ENCODE results near the gene CRYBG1.

Gene CRYBG1

GRCh38 chr6:106477790-106478189 is 117.3 kb downstream of the CRYBG1 start:
- FAIRE-seq (no peak), DNase-seq (ENCODE audit: insufficient read length, low spot score) (no peak)
- no peak for TF ChIP-seq CTCF (IDR thresholded peaks at IDR 0.05; ENCODE audit: insufficient read depth, missing control alignments)

GRCh38 chr6:106486236-106486635 is 125.7 kb downstream of the CRYBG1 start:
- FAIRE-seq (no peak), DNase-seq (ENCODE audit: insufficient read length, low spot score) (no peak)
- no peak for TF ChIP-seq CTCF (IDR thresholded peaks at IDR 0.05; ENCODE audit: insufficient read depth, missing control alignments)

GRCh38 chr6:106488494-106489370 is 128.2 kb downstream of the CRYBG1 start:
- DNase-seq (ENCODE audit: insufficient read length, low spot score) = no peak

DNA sequence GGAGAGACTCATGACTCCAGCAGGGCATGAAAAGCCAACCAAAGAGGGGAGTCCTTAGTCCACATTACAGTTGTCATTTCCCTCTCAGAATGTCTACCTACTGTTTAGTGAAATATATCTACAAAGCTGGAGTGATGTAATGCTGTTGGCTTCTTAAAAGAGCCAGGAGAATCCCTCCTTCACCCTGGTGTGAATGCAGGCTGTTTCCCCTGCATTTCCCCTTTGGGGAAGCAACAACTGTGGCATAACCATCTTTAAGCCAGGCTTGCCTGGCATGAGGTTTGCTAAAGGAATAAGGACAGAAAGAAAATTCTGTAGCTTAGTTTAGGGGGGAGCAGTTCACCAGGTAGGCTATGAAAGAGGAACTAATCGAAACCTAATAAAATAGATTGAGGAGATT is 129.5 kb downstream of the CRYBG1 start:
- no peak for TF ChIP-seq CTCF (IDR thresholded peaks at IDR 0.05; ENCODE audit: insufficient read depth, missing control alignments)
- FAIRE-seq (no peak), DNase-seq (ENCODE audit: insufficient read length, low spot score) (no peak)

More at GRCh38 chr6:106488494-106489370, 128.2 kb downstream of the CRYBG1 start:
- FAIRE-seq = no peak
- TF ChIP-seq CTCF (IDR thresholded peaks at IDR 0.05; ENCODE audit: insufficient read depth, missing control alignments) = no peak

DNA sequence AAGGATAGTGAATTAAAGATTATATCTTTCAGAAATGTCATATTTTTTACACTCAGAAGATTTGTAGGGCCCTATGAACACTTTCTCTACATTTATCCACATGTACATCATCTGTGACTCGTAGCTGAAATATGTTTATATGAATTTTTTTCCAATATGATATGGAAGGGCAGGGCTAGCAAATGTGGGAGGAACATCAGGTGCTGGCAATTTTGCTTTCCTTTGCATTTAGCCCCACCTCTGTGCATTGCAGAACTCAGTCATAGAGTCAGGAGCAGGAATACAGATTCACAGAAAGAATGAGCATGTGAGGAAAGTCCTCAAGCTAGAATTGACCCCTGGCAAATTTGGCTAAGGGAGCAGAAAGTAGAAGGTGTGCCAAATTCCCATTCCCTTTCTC is 129.9 kb downstream of the CRYBG1 start:
- FAIRE-seq (no peak), DNase-seq (ENCODE audit: insufficient read length, low spot score) (no peak)
- no peak for TF ChIP-seq CTCF (IDR thresholded peaks at IDR 0.05; ENCODE audit: insufficient read depth, missing control alignments)

GRCh38 chr6:106490974-106491373 is 130.5 kb downstream of the CRYBG1 start:
- no peak for DNase-seq (ENCODE audit: insufficient read length, low spot score)
- no peak for TF ChIP-seq CTCF (IDR thresholded peaks at IDR 0.05; ENCODE audit: insufficient read depth, missing control alignments)
- FAIRE-seq = no peak

DNA sequence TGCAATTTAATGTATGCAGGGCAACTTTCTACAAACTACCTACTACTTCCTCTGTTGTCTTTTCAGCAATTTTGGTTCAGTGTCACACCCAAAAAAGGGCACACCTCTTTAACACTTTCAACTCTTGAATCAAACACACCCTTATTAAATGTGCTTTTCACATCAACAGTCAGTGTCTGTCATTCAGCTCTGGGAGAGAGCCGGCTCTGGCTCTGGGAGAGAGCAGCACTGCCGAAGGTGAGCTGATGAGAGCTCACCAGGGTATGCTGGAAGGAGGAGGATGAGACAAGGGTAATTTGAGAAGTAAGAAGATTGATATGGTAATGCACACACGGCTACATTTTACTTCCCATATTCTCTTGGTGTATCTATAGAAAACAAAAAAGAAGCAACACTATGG is 134.5 kb downstream of the CRYBG1 start:
- FAIRE-seq = no peak
- DNase-seq (ENCODE audit: insufficient read length, low spot score) = no peak
- no peak for TF ChIP-seq CTCF (IDR thresholded peaks at IDR 0.05; ENCODE audit: insufficient read depth, missing control alignments)
